22Rv1 (cell line): ENCODE measurements around the gene ADAM12.

ENCODE experiments used
- H3K27ac ChIP-seq: fragments of 450-650 bp; 2 replicates; pipeline ENCODE4 v1.5.1; 2017
- CTCF ChIP-seq: fragments of 450-650 bp; IDR thresholded peaks from 2 replicates; pipeline ENCODE4 v1.5.1; 2017; ENCODE audit warnings: mild to moderate bottlenecking
- ZFX ChIP-seq: fragments of 450-650 bp; IDR thresholded peaks from 2 replicates; pipeline ENCODE4 v1.6.1; 2017; ENCODE audit warnings: antibody characterized with exemption, borderline replicate concordance

ADAM12 gene

GRCh38 chr10:126068322-126068721 lies 320.0 kb downstream of the ADAM12 start:
- no peak for TF ChIP-seq CTCF
- TF ChIP-seq ZFX, result no peak
- H3K27ac ChIP-seq, result no peak overlapping the region

GRCh38 chr10:126066456-126066855 lies 321.8 kb downstream of the ADAM12 start:
- H3K27ac ChIP-seq, result no peak overlapping the region

GRCh38 chr10:126065751-126066377 lies 322.4 kb downstream of the ADAM12 start:
- TF ChIP-seq ZFX (no peak), CTCF (no peak)

More at GRCh38 chr10:126066456-126066855, 321.8 kb downstream of the ADAM12 start:
- no peak for TF ChIP-seq ZFX
- no peak for TF ChIP-seq CTCF

GRCh38 chr10:126064512-126064911 lies 323.8 kb downstream of the ADAM12 start:
- TF ChIP-seq ZFX (no peak), CTCF (no peak)
- no peak overlapping the region for H3K27ac ChIP-seq

More at GRCh38 chr10:126065751-126066377, 322.4 kb downstream of the ADAM12 start:
- H3K27ac ChIP-seq, result no peak overlapping the region

GRCh38 chr10:126063353-126063791 lies 324.9 kb downstream of the ADAM12 start:
- no peak overlapping the region for H3K27ac ChIP-seq

GRCh38 chr10:126062131-126063032 lies 325.9 kb downstream of the ADAM12 start:
- H3K27ac ChIP-seq, result no peak overlapping the region
- TF ChIP-seq ZFX (no peak), CTCF (no peak)

More at GRCh38 chr10:126063353-126063791, 324.9 kb downstream of the ADAM12 start:
- no peak for TF ChIP-seq CTCF
- TF ChIP-seq ZFX, result no peak

- H3K27ac ChIP-seq, result no peak overlapping the region
- TF ChIP-seq ZFX (no peak), CTCF (no peak)
Observed at GRCh38 chr10:126061526-126061925, 326.8 kb downstream of the ADAM12 start.
